ENCODE data around the gene LYZL4.

GRCh38 chr3:42446111-42447050, 36.0 kb upstream of the LYZL4 start:
- TF ChIP-seq CTCF (IDR thresholded peaks at IDR 0.05; ENCODE audit: low read depth, low read length, missing input control) (no peak), ATF3 (IDR thresholded peaks at IDR 0.05) (no peak), MAX (IDR thresholded peaks at IDR 0.05) (no peak), TAF1 (conservative IDR thresholded peaks at IDR 0.05) (no peak), GABPA (IDR thresholded peaks at IDR 0.05 in 1 of 2, conservative IDR thresholded peaks at IDR 0.05 in 1 of 2) (no peak), YY1 (IDR thresholded peaks at IDR 0.05) (no peak), RAD21 (IDR thresholded peaks at IDR 0.05) (no peak), FOXA2 (IDR thresholded peaks at IDR 0.05) (no peak), HNF4G (IDR thresholded peaks at IDR 0.05) (no peak), NR2F2 (IDR thresholded peaks at IDR 0.05) (no peak), REST (IDR thresholded peaks at IDR 0.05) (no peak), RXRA (IDR thresholded peaks at IDR 0.05) (peak in 1 of 2 donors; percentile 46), SP1 (IDR thresholded peaks at IDR 0.05) (no peak)

Measured in liver (tissue), 3 donors.